Measurements from ENCODE around the gene MYL2.

DNA sequence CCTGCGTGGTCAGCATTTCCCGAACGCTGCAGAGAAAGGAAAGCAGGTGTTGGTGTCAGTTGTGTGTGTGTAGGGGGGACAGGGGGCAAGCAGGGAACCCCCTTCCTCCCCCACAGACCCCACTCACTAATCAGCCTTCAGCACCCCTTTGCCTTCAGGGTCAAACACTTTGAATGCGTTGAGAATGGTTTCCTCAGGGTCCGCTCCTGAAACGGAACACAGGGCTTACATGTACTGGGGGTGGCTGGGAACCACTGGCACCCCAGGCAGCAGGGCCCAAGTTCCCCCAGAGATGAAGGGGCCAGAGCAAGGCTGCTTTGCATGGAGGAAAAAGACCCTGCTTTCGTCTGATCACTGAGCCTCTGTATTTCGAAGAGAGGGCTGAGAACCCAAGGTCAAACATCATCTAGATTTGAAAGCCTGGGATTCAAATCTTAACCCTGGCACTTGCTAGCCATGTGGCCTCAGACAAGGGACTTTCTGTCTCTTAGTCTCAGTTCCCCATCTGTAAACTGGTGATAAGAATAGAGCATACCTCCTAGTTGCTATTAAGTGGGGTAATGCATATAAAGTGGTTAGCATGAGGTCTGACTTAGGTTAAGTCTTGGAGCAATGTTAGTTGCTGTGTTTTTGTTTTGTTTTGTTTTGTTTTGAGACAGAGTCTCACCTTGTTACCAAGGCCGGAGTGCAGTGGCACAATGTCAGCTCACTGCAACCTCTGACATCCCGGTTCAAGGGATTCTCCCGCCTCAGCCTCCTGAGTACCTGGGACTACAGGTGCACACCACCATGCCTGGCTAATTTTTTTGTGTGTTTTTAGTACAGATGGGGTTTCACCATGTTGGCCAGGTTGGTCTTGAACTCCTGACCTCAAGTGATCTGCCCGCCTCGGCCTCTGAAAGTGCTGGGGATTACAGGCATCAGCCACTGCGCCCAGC, 7.0 kb downstream of the MYL2 start:
- TF ChIP-seq, protein P1, sequence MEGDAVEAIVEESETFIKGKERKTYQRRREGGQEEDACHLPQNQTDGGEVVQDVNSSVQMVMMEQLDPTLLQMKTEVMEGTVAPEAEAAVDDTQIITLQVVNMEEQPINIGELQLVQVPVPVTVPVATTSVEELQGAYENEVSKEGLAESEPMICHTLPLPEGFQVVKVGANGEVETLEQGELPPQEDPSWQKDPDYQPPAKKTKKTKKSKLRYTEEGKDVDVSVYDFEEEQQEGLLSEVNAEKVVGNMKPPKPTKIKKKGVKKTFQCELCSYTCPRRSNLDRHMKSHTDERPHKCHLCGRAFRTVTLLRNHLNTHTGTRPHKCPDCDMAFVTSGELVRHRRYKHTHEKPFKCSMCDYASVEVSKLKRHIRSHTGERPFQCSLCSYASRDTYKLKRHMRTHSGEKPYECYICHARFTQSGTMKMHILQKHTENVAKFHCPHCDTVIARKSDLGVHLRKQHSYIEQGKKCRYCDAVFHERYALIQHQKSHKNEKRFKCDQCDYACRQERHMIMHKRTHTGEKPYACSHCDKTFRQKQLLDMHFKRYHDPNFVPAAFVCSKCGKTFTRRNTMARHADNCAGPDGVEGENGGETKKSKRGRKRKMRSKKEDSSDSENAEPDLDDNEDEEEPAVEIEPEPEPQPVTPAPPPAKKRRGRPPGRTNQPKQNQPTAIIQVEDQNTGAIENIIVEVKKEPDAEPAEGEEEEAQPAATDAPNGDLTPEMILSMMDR (IDR thresholded peaks at IDR 0.05), result no peak
- no peak for TF ChIP-seq EP300 (IDR thresholded peaks at IDR 0.05)
- TF ChIP-seq, protein P2, sequence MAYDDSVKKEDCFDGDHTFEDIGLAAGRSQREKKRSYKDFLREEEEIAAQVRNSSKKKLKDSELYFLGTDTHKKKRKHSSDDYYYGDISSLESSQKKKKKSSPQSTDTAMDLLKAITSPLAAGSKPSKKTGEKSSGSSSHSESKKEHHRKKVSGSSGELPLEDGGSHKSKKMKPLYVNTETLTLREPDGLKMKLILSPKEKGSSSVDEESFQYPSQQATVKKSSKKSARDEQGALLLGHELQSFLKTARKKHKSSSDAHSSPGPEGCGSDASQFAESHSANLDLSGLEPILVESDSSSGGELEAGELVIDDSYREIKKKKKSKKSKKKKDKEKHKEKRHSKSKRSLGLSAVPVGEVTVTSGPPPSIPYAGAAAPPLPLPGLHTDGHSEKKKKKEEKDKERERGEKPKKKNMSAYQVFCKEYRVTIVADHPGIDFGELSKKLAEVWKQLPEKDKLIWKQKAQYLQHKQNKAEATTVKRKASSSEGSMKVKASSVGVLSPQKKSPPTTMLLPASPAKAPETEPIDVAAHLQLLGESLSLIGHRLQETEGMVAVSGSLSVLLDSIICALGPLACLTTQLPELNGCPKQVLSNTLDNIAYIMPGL (CRISPR knock-in tag; IDR thresholded peaks at IDR 0.05; ENCODE audit: borderline replicate concordance), result no peak
- no peak for TF ChIP-seq ESRRA (IDR thresholded peaks at IDR 0.05; ENCODE audit: borderline replicate concordance, low read length)
- TF ChIP-seq RAD21 (conservative IDR thresholded peaks at IDR 0.05 in 1 of 2, IDR thresholded peaks at IDR 0.05 in 1 of 2), result no peak
